Liver (tissue), 9 donors: ENCODE measurements around the gene MFNG. TPM values are rescaled to one million over a fixed set of nuclear protein-coding genes. Genes with fewer than 3 reads are reported as not detected.

Source experiments
- DNase-seq: peaks from one replicate; pipeline ENCODE4 v3.0.0-alpha.2; 2017; ENCODE audit warnings: low spot score
- H3K27ac ChIP-seq, 2 donors: one replicate each; pipeline ENCODE4 v1.7.0; 2013; ENCODE audit warnings: inconsistent platforms in 2 of 2, low read length in 2 of 2, control low read depth in 1 of 2, low read depth in 1 of 2, mild to moderate bottlenecking in 1 of 2
- H3K27me3 ChIP-seq, 4 donors: one replicate each; pipeline versions ENCODE4 v1.6.1 to v1.7.0; 2013; ENCODE audit warnings: low read length in 3 of 4, inconsistent platforms in 1 of 4, mild to moderate bottlenecking in 1 of 4, moderate library complexity in 1 of 4; ENCODE audit not compliant: control insufficient read depth in 4 of 4, insufficient read depth in 4 of 4
- H3K36me3 ChIP-seq, 4 donors: one replicate each; pipeline versions ENCODE4 v1.6.1 to v1.7.0; 2013; ENCODE audit warnings: low read length in 3 of 4, mild to moderate bottlenecking in 3 of 4, low read depth in 1 of 4, moderate library complexity in 1 of 4; ENCODE audit not compliant: control insufficient read depth in 4 of 4, insufficient read depth in 3 of 4
- H3K4me1 ChIP-seq, 4 donors: one replicate each; pipeline versions ENCODE4 v1.6.1 to v1.7.0; 2013; ENCODE audit warnings: low read length in 3 of 4, mild to moderate bottlenecking in 3 of 4, moderate library complexity in 1 of 4; ENCODE audit not compliant: control insufficient read depth in 4 of 4, insufficient read depth in 4 of 4
- H3K4me3 ChIP-seq, 3 donors: one replicate each; pipeline versions ENCODE4 v1.6.1 to v1.7.0; 2013; ENCODE audit warnings: low read length in 3 of 3, control low read depth in 1 of 3, low read depth in 1 of 3, mild to moderate bottlenecking in 1 of 3
- H3K9ac ChIP-seq, 2 donors: one replicate each; pipeline ENCODE4 v1.7.0; 2013; ENCODE audit warnings: low read length in 2 of 2, mild to moderate bottlenecking in 2 of 2, moderate library complexity in 2 of 2, control low read depth in 1 of 2, low read depth in 1 of 2
- H3K9me3 ChIP-seq, 4 donors: one replicate each; pipeline versions ENCODE4 v1.6.1 to v1.7.0; 2013; ENCODE audit warnings: low read length in 3 of 4; ENCODE audit not compliant: control insufficient read depth in 4 of 4
- EGR1 ChIP-seq, 2 donors: IDR thresholded peaks; 2 replicates each; pipeline ENCODE4 v1.6.1; 2016 to 2018; ENCODE audit warnings: antibody characterized with exemption in 2 of 2, low read depth in 2 of 2
- FOXA1 ChIP-seq: IDR thresholded peaks from 2 replicates; pipeline ENCODE4 v1.6.1; 2016; ENCODE audit warnings: antibody characterized with exemption
- FOXA2 ChIP-seq: IDR thresholded peaks from 2 replicates; pipeline ENCODE4 v1.6.1; 2016; ENCODE audit warnings: antibody characterized with exemption
- GABPA ChIP-seq, 2 donors: IDR thresholded peaks in 1 of 2; conservative IDR thresholded peaks in 1 of 2; 2 replicates each; pipeline ENCODE4 v1.6.1; 2016; ENCODE audit warnings: antibody characterized with exemption in 2 of 2, mild to moderate bottlenecking in 1 of 2, moderate library complexity in 1 of 2
- HNF4A ChIP-seq, 2 donors: conservative IDR thresholded peaks; 2 replicates each; pipeline ENCODE4 v1.6.1; 2016; ENCODE audit warnings: antibody characterized with exemption in 2 of 2, mild to moderate bottlenecking in 2 of 2
- HNF4G ChIP-seq: IDR thresholded peaks from 2 replicates; pipeline ENCODE4 v1.6.1; 2016; ENCODE audit warnings: antibody characterized with exemption
- JUND ChIP-seq, 2 donors: IDR thresholded peaks; 2 replicates each; pipeline ENCODE4 v1.6.1; 2016; ENCODE audit warnings: antibody characterized with exemption in 2 of 2
- MAX ChIP-seq: IDR thresholded peaks from 2 replicates; pipeline ENCODE4 v1.6.1; 2016; ENCODE audit warnings: antibody characterized with exemption
- NR2F2 ChIP-seq: IDR thresholded peaks from 2 replicates; pipeline ENCODE4 v1.6.1; 2016; ENCODE audit warnings: antibody characterized with exemption
- RXRA ChIP-seq, 2 donors: IDR thresholded peaks; 2 replicates each; pipeline ENCODE4 v1.6.1; 2017 to 2018; ENCODE audit warnings: antibody characterized with exemption in 2 of 2, mild to moderate bottlenecking in 1 of 2
- SP1 ChIP-seq: IDR thresholded peaks from 2 replicates; pipeline ENCODE4 v1.6.1; 2018; ENCODE audit warnings: antibody characterized with exemption, mild to moderate bottlenecking
- TAF1 ChIP-seq: conservative IDR thresholded peaks from 2 replicates; pipeline ENCODE4 v1.6.1; 2016; ENCODE audit warnings: antibody characterized with exemption, mild to moderate bottlenecking
- YY1 ChIP-seq: IDR thresholded peaks from 2 replicates; pipeline ENCODE4 v1.6.1; 2016; ENCODE audit warnings: antibody characterized with exemption, mild to moderate bottlenecking
- WGBS: extraction: QIAGEN DNeasy Blood & Tissue Kit; methylation state at CpG from one replicate; pipeline ENCODE4 v1.1.7; 2013; 5-methylcytosine and 5-hydroxymethylcytosine counted together
- polyA plus RNA-seq, 2 donors: library from polyadenylated mRNA; stranded (reverse) in 1 of 2; unstranded in 1 of 2; fragments of 200-250 nt in 1 of 2; fragments of >200 nt in 1 of 2; fragmentation: Nextera tagmentation in 1 of 2; extraction: Ambion mirVana in 1 of 2; gene quantifications; one replicate each; pipeline versions ENCODE4 v1.2.1 to v1.2.3, GENCODE V29; 2013 to 2015
- total RNA-seq, 2 donors: library from RNA; depleted of rRNA; stranded (reverse); fragments of >200 nt; gene quantifications; one replicate each; pipeline ENCODE4 v1.2.3, GENCODE V29; 2014
- TF ChIP-seq, protein P1 (sequence below): IDR thresholded peaks from 2 replicates; pipeline ENCODE4 v1.6.1; 2016; ENCODE audit warnings: antibody characterized with exemption
- TF ChIP-seq, protein P2 (sequence below): IDR thresholded peaks from 2 replicates; pipeline ENCODE4 v1.6.1; 2016; ENCODE audit warnings: antibody characterized with exemption
- donor health status: healthy.
- donor health status: healthy.
- donor health status: healthy.
- donor health status: healthy.
- donor health status: healthy.

Gene MFNG
- total and polyA plus RNA-seq, 4 donors: 5.0 to 10.7 (median 7.4) TPM

- no peak overlapping the region for H3K27ac ChIP-seq
These were observed 35.0 kb downstream of the MFNG start for GRCh38 chr22:37451218-37451617.

DNA sequence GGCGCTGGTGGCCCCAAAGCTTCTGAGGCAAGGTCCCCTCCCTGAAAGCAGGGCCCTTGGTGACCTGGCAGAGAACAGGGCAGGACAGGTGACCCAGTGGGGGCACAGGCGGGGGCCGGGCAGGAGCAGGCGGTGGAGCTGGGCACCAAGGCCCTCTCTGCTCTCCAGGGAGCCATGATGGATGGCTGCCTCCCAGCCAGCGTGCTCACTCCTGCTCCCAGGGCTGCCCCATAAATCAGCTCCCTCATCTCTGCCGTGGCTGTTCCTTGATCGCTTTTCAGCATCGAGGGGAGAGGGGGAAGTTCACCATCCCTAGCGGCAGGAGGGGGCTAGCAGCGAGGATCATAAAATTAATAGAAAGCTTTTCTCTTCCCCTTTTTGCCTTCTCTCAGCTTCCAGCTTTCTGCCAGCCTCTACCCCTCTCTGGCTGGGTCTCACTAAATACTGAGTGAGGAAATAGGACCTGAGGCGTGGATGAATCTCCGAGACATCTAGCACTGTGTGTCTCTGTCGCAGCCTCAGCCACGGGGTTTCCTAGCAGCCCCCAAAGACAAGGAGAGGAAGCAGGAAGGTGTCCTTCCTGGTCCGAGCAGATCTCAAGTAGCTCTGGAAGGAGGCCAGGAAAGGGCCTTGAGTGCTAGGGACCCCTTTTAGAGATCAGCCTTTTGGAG is 36.7 kb downstream of the MFNG start:
- no peak overlapping the region for H3K4me3 ChIP-seq
- no peaks in the 10 kb centered on the region for H3K9me3 ChIP-seq
- 71% methylated on average over 15 of the region's 15 CpGs for WGBS
- no peak overlapping the region for H3K9ac ChIP-seq
- TF ChIP-seq, protein P1, sequence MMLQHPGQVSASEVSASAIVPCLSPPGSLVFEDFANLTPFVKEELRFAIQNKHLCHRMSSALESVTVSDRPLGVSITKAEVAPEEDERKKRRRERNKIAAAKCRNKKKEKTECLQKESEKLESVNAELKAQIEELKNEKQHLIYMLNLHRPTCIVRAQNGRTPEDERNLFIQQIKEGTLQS: no peak
- TF ChIP-seq HNF4G: no peak
- TF ChIP-seq NR2F2: no peak
- TF ChIP-seq TAF1: no peak
- no peak for TF ChIP-seq HNF4A (conservative IDR thresholded peaks at IDR 0.05)
- TF ChIP-seq GABPA (IDR thresholded peaks at IDR 0.05 in 1 of 2, conservative IDR thresholded peaks at IDR 0.05 in 1 of 2): no peak
- no peak for TF ChIP-seq MAX
- no peak for TF ChIP-seq YY1
- no peaks in the 10 kb centered on the region for H3K4me1 ChIP-seq
- DNase-seq: no peak
- H3K27me3 ChIP-seq: peaks cover 0 to 6% (median 0%) of the 10 kb centered on the region in 4 donors
- H3K27ac ChIP-seq: no peak overlapping the region
- H3K36me3 ChIP-seq: no peaks in the 10 kb centered on the region

More at GRCh38 chr22:37451218-37451617, 35.0 kb downstream of the MFNG start:
- Histone ChIP-seq H3K9ac (no peak overlapping the region), H3K4me3 (no peak overlapping the region), H3K36me3 (no peaks in the 10 kb centered on the region), H3K4me1 (peaks cover 0 to 5% (median 2%) of the 10 kb centered on the region in 4 donors), H3K9me3 (no peaks in the 10 kb centered on the region), H3K27me3 (peaks cover 0 to 6% (median 0%) of the 10 kb centered on the region in 4 donors)
- WGBS: 82% methylated on average over 1 of the region's 1 CpG
- TF ChIP-seq JUND (IDR thresholded peaks at IDR 0.05): no peak
- no peak for DNase-seq

DNA sequence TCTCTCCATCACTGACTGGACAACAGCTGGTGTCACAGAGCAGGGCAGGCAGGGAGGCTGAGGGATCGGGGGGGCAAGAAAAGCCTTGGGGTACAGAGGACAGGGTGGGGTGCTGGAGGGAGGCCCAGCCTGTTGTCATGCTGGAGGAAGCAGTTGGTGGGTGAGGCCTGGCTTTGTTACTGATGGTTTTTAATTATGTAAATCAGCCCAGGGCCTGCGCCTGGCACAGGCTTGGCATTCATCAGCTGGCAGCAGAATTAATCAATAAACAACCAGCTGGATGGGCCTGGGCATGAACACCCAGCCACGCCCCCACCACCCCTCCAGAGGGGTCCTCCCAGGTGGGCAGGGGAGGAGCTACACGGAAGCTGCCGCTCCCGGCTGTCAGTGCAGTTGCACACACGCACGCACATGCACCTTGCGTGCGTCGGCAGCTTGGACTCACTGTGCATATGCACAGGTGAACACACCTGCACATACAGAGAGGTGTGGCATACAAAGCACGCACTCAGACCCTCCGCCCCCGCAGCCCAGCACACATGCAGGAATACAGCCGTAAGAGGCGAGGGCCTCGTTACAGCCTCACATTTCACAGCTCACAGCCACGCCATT is 37.6 kb downstream of the MFNG start:
- Histone ChIP-seq H3K27me3 (peaks cover 0 to 6% (median 0%) of the 10 kb centered on the region in 4 donors), H3K27ac (no peak overlapping the region), H3K9ac (no peak overlapping the region), H3K9me3 (no peaks in the 10 kb centered on the region), H3K4me3 (no peak overlapping the region), H3K36me3 (no peaks in the 10 kb centered on the region), H3K4me1 (no peaks in the 10 kb centered on the region)
- DNase-seq: no peak
- TF ChIP-seq, protein P2, sequence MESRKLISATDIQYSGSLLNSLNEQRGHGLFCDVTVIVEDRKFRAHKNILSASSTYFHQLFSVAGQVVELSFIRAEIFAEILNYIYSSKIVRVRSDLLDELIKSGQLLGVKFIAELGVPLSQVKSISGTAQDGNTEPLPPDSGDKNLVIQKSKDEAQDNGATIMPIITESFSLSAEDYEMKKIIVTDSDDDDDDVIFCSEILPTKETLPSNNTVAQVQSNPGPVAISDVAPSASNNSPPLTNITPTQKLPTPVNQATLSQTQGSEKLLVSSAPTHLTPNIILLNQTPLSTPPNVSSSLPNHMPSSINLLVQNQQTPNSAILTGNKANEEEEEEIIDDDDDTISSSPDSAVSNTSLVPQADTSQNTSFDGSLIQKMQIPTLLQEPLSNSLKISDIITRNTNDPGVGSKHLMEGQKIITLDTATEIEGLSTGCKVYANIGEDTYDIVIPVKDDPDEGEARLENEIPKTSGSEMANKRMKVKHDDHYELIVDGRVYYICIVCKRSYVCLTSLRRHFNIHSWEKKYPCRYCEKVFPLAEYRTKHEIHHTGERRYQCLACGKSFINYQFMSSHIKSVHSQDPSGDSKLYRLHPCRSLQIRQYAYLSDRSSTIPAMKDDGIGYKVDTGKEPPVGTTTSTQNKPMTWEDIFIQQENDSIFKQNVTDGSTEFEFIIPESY: no peak
- TF ChIP-seq, protein P1: no peak
- TF ChIP-seq EGR1 (IDR thresholded peaks at IDR 0.05; ENCODE audit: low read depth in 2 of 2): no peak
- TF ChIP-seq FOXA2: no peak
- no peak for TF ChIP-seq TAF1
- no peak for TF ChIP-seq GABPA (IDR thresholded peaks at IDR 0.05 in 1 of 2, conservative IDR thresholded peaks at IDR 0.05 in 1 of 2)
- no peak for TF ChIP-seq JUND (IDR thresholded peaks at IDR 0.05)
- TF ChIP-seq YY1: no peak
- no peak for TF ChIP-seq MAX
- TF ChIP-seq RXRA (IDR thresholded peaks at IDR 0.05): no peak
- TF ChIP-seq SP1: no peak
- no peak for TF ChIP-seq FOXA1
- 81% methylated on average over 18 of the region's 18 CpGs for WGBS
